ENCODE results near the gene LRRC8D. TPM values are rescaled to one million over a fixed set of nuclear protein-coding genes. Genes with fewer than 3 reads are reported as not detected.

Gene LRRC8D
- polyA plus RNA-seq, 3 donors = 28.0 to 43.8 (median 42.9) TPM

GRCh38 chr1:89841507-89841906 is 20.7 kb downstream of the LRRC8D start:
- Histone ChIP-seq H3K4me2 (replicated peaks; ENCODE audit: extremely low read depth, low read length, poor library complexity, severe bottlenecking) (no peak overlapping the region), H3K4me1 (ENCODE audit: control insufficient read depth in 1 of 2, insufficient read depth in 2 of 2, low read length in 2 of 2) (peaks cover 19 to 21% of the 10 kb centered on the region in 2 donors), H3K9me3 (replicated peaks in 1 of 2; ENCODE audit: control insufficient read depth in 1 of 2, insufficient read depth in 1 of 2, low read length in 2 of 2) (no peaks in the 10 kb centered on the region), H3K9ac (ENCODE audit: insufficient read depth, low read length, poor library complexity, severe bottlenecking) (no peak overlapping the region), H3K4me3 (replicated peaks in 1 of 3; ENCODE audit: low read depth in 2 of 3, low read length in 3 of 3) (no peak overlapping the region), H4K20me1 (ENCODE audit: insufficient read depth, low read length) (peaks cover 96% of the 10 kb centered on the region), H3K79me2 (ENCODE audit: insufficient read depth, low read length) (peaks cover 99% of the 10 kb centered on the region), H2AFZ (ENCODE audit: insufficient read depth, low read depth, low read length, poor library complexity, severe bottlenecking) (no peak overlapping the region), H3K36me3 (replicated peaks in 1 of 2; ENCODE audit: control insufficient read depth in 1 of 2, insufficient read depth in 2 of 2, low read length in 2 of 2) (peaks cover 18 to 50% of the 10 kb centered on the region in 2 donors), H3K27me3 (ENCODE audit: control insufficient read depth in 2 of 2, insufficient read depth in 2 of 2, low read length in 2 of 2) (no peaks in the 10 kb centered on the region), H3K27ac (ENCODE audit: low read depth in 1 of 2, low read length in 2 of 2) (no peak overlapping the region)
- DNase-seq = no peak
- no peak for TF ChIP-seq CTCF (IDR thresholded peaks at IDR 0.05)
- intact Hi-C loops (cut with micrococcal nuclease) = loop anchor here in 1 of 2 donors (10.0 kb wide), 1 partner anchor 143 kb away; no protein-coding TSS in a partner anchor
- no CpG with 5 or more reads among the region's 2 CpGs for WGBS (ENCODE audit: insufficient coverage)
- peaks cover 64% of the 10 kb centered on the region for H3K4me1 Mint-ChIP-seq
- H3K27ac Mint-ChIP-seq = peak overlapping the region in 3 of 7 donors; percentile 24 to 66 (median 42)
- peaks cover 0 to 2% (median 0%) of the 10 kb centered on the region in 7 donors for H3K9me3 Mint-ChIP-seq
- H3K27me3 Mint-ChIP-seq (ENCODE audit: low read depth in 3 of 3) = no peaks in the 10 kb centered on the region
- H3K4me3 Mint-ChIP-seq = no peak overlapping the region
- peaks cover 33 to 41% of the 10 kb centered on the region in 2 donors for H3K36me3 Mint-ChIP-seq

- H3K36me3 Mint-ChIP-seq = peaks cover 35 to 45% of the 10 kb centered on the region in 2 donors
- no peak for DNase-seq
- Histone ChIP-seq H3K79me2 (ENCODE audit: insufficient read depth, low read length) (peaks cover 99% of the 10 kb centered on the region), H3K9ac (ENCODE audit: insufficient read depth, low read length, poor library complexity, severe bottlenecking) (peak overlapping the region; percentile 71), H3K36me3 (replicated peaks in 1 of 2; ENCODE audit: control insufficient read depth in 1 of 2, insufficient read depth in 2 of 2, low read length in 2 of 2) (peaks cover 19 to 58% of the 10 kb centered on the region in 2 donors), H3K4me3 (replicated peaks in 1 of 3; ENCODE audit: low read depth in 2 of 3, low read length in 3 of 3) (peak overlapping the region; percentile 70 to 90 (median 74)), H3K4me1 (ENCODE audit: control insufficient read depth in 1 of 2, insufficient read depth in 2 of 2, low read length in 2 of 2) (peaks cover 26 to 29% of the 10 kb centered on the region in 2 donors), H4K20me1 (ENCODE audit: insufficient read depth, low read length) (peaks cover 96% of the 10 kb centered on the region), H3K27ac (ENCODE audit: low read depth in 1 of 2, low read length in 2 of 2) (peak overlapping the region in 1 of 2 donors; percentile 79), H3K27me3 (ENCODE audit: control insufficient read depth in 2 of 2, insufficient read depth in 2 of 2, low read length in 2 of 2) (no peaks in the 10 kb centered on the region), H3K4me2 (replicated peaks; ENCODE audit: extremely low read depth, low read length, poor library complexity, severe bottlenecking) (peak overlapping the region; percentile 86), H3K9me3 (replicated peaks in 1 of 2; ENCODE audit: control insufficient read depth in 1 of 2, insufficient read depth in 1 of 2, low read length in 2 of 2) (no peaks in the 10 kb centered on the region), H2AFZ (ENCODE audit: insufficient read depth, low read depth, low read length, poor library complexity, severe bottlenecking) (peak overlapping the region; percentile 86)
- intact Hi-C loops (cut with micrococcal nuclease) = loop anchor here (2.0 to 10.0 kb wide), 2 partner anchors 38 to 142 kb away; no protein-coding TSS in a partner anchor
- peaks cover 63% of the 10 kb centered on the region for H3K4me1 Mint-ChIP-seq
- H3K27ac Mint-ChIP-seq = peak overlapping the region; percentile 53 to 89 (median 84)
- 64% methylated on average over 4 of the region's 9 CpGs for WGBS (ENCODE audit: insufficient coverage)
- H3K4me3 Mint-ChIP-seq = peak overlapping the region; percentile 85 to 87
- H3K27me3 Mint-ChIP-seq (ENCODE audit: low read depth in 3 of 3) = no peaks in the 10 kb centered on the region
- no peak for TF ChIP-seq CTCF (IDR thresholded peaks at IDR 0.05)
- no peaks in the 10 kb centered on the region for H3K9me3 Mint-ChIP-seq
Observed at GRCh38 chr1:89842567-89843272, 21.9 kb downstream of the LRRC8D start.
